GM12865 (cell line): ENCODE measurements around the gene RYR3.

Source experiments
- DNase-seq: peaks from one replicate; pipeline ENCODE4 v3.0.0; 2010; ENCODE audit warnings: low read depth
- H3K4me3 ChIP-seq: 2 replicates; pipeline ENCODE4 v1.5.1; 2011; ENCODE audit warnings: mild to moderate bottlenecking, low read depth, low read length, control low read depth
- CTCF ChIP-seq: IDR thresholded peaks from 2 replicates; pipeline ENCODE4 v1.5.1; 2011; ENCODE audit warnings: low read length, control low read depth, low read depth, inconsistent platforms; ENCODE audit not compliant: insufficient read depth; ENCODE audit errors: missing control alignments

The RYR3 gene

GRCh38 chr15:33888176-33888575 lies 577.4 kb downstream of the RYR3 start:
- no peak for TF ChIP-seq CTCF
- no peak for DNase-seq
- H3K4me3 ChIP-seq: no peak overlapping the region

- no peak overlapping the region for H3K4me3 ChIP-seq
- peak; percentile 48 for DNase-seq
- no peak for TF ChIP-seq CTCF
Observed at GRCh38 chr15:33894193-33894592, 583.4 kb downstream of the RYR3 start.

GRCh38 chr15:33902043-33902442 lies 591.3 kb downstream of the RYR3 start:
- no peak for DNase-seq
- no peak for TF ChIP-seq CTCF
- no peak overlapping the region for H3K4me3 ChIP-seq

- DNase-seq: no peak
- no peak overlapping the region for H3K4me3 ChIP-seq
Observed at GRCh38 chr15:33903661-33904060, 592.9 kb downstream of the RYR3 start.

GRCh38 chr15:33907326-33907725 lies 596.6 kb downstream of the RYR3 start:
- TF ChIP-seq CTCF: no peak
- no peak for DNase-seq
- no peak overlapping the region for H3K4me3 ChIP-seq

More at GRCh38 chr15:33903661-33904060, 592.9 kb downstream of the RYR3 start:
- TF ChIP-seq CTCF: no peak

GRCh38 chr15:33908406-33908805 lies 597.6 kb downstream of the RYR3 start:
- no peak for TF ChIP-seq CTCF
- no peak for DNase-seq

GRCh38 chr15:33910741-33911140 lies 600.0 kb downstream of the RYR3 start:
- DNase-seq: no peak
- H3K4me3 ChIP-seq: no peak overlapping the region
- TF ChIP-seq CTCF: no peak

More at GRCh38 chr15:33908406-33908805, 597.6 kb downstream of the RYR3 start:
- no peak overlapping the region for H3K4me3 ChIP-seq
